ENCODE measurements around the gene KRTAP20-1.
A peak's percentile ranks its signal among the peaks of the same experiment; 100 is the strongest.

The KRTAP20-1 gene

GRCh38 chr21:30620080-30620479 lies 3.9 kb downstream of the KRTAP20-1 start:
- TF ChIP-seq REST (IDR thresholded peaks at IDR 0.05; ENCODE audit: insufficient read depth in 1 of 2, low read depth in 2 of 2, low read length in 2 of 2) (no peak), POLR2AphosphoS5 (IDR thresholded peaks at IDR 0.05; ENCODE audit: low read depth, low read length) (no peak), TAF1 (IDR thresholded peaks at IDR 0.05; ENCODE audit: borderline replicate concordance, insufficient read depth, low read length) (no peak), SIN3A (IDR thresholded peaks at IDR 0.05; ENCODE audit: borderline replicate concordance, insufficient read depth, low read length) (no peak), FOXP2 (optimal IDR thresholded peaks at IDR 0.05; ENCODE audit: borderline replicate concordance, extremely low read depth, extremely low read length, insufficient read depth) (no peak)

- TF ChIP-seq TAF1 (IDR thresholded peaks at IDR 0.05; ENCODE audit: borderline replicate concordance, insufficient read depth, low read length), result no peak
- no peak for TF ChIP-seq SIN3A (IDR thresholded peaks at IDR 0.05; ENCODE audit: borderline replicate concordance, insufficient read depth, low read length)
- no peak for TF ChIP-seq POLR2AphosphoS5 (IDR thresholded peaks at IDR 0.05; ENCODE audit: low read depth, low read length)
- no peak for TF ChIP-seq FOXP2 (optimal IDR thresholded peaks at IDR 0.05; ENCODE audit: borderline replicate concordance, extremely low read depth, extremely low read length, insufficient read depth)
- TF ChIP-seq REST (IDR thresholded peaks at IDR 0.05; ENCODE audit: insufficient read depth in 1 of 2, low read depth in 2 of 2, low read length in 2 of 2), result no peak
Measured at GRCh38 chr21:30620522-30620921, 4.3 kb downstream of the KRTAP20-1 start, which contains the start of gene KRTAP20-4. KRTAP20-4 (plus strand) TSS chr21:30620627.

GRCh38 chr21:30623362-30623761 lies 7.1 kb downstream of the KRTAP20-1 start:
- no peak for TF ChIP-seq TAF1 (IDR thresholded peaks at IDR 0.05; ENCODE audit: borderline replicate concordance, insufficient read depth, low read length)

- TF ChIP-seq SIN3A (IDR thresholded peaks at IDR 0.05; ENCODE audit: borderline replicate concordance, insufficient read depth, low read length) (no peak), TAF1 (IDR thresholded peaks at IDR 0.05; ENCODE audit: borderline replicate concordance, insufficient read depth, low read length) (no peak), REST (IDR thresholded peaks at IDR 0.05; ENCODE audit: insufficient read depth in 1 of 2, low read depth in 2 of 2, low read length in 2 of 2) (no peak), POLR2AphosphoS5 (IDR thresholded peaks at IDR 0.05; ENCODE audit: low read depth, low read length) (no peak), FOXP2 (optimal IDR thresholded peaks at IDR 0.05; ENCODE audit: borderline replicate concordance, extremely low read depth, extremely low read length, insufficient read depth) (no peak)
Measured at GRCh38 chr21:30625449-30626165, 9.4 kb downstream of the KRTAP20-1 start.

DNA sequence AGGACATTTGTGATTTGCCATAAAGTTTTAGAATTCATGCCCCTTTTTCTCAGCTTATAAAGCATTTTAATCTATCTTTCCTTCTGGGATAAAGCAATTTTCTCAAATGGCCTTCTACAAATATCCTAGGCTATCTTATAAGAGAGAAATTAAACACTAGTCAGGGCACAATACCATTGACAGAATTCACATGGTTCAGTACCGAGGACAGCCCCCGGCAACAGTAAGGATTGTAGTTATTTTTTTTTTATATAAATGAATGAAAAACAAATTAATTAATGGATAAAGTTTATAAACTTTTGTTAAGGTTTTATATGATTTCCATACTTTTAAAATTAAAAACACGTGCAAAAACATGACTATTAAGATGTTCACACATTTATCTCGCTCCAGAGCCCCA lies 11.9 kb downstream of the KRTAP20-1 start:
- peak in 1 of 2 experiments; percentile 76; a peak in 2 of 4 replicates for TF ChIP-seq REST (IDR thresholded peaks at IDR 0.05; ENCODE audit: insufficient read depth in 1 of 2, low read depth in 2 of 2, low read length in 2 of 2)
- TF ChIP-seq SIN3A (IDR thresholded peaks at IDR 0.05; ENCODE audit: borderline replicate concordance, insufficient read depth, low read length), result no peak
